GM23338 (cell line): Measurements from ENCODE around the gene GGN.

Experiments used
- CREB1 ChIP-seq: fragments of 250-450 bp; sonication (Bioruptor Pico); IDR thresholded peaks from 2 replicates; pipeline ENCODE4 v1.5.0; 2020; ENCODE audit warnings: low read depth, mild to moderate bottlenecking, moderate library complexity
- ETS1 ChIP-seq: IDR thresholded peaks from 2 replicates; pipeline ENCODE4 v1.6.1; 2016; ENCODE audit warnings: antibody characterized with exemption
- EZH2 ChIP-seq: fragments of 200-600 bp; sonication (generic); IDR thresholded peaks from one replicate; pipeline ENCODE4 v1.8.0; 2017; ENCODE audit warnings: antibody characterized with exemption, mild to moderate bottlenecking, low read depth; ENCODE audit not compliant: unreplicated experiment
- EZH2phosphoT487 ChIP-seq: fragments of 200-600 bp; sonication (generic); IDR thresholded peaks from one replicate; pipeline ENCODE4 v1.8.1; 2018; ENCODE audit warnings: antibody characterized with exemption; ENCODE audit not compliant: unreplicated experiment
- JUNB ChIP-seq: IDR thresholded peaks from one replicate; pipeline ENCODE4 v1.6.1; 2016; ENCODE audit warnings: antibody characterized with exemption; ENCODE audit not compliant: unreplicated experiment
- NANOG ChIP-seq: IDR thresholded peaks from 2 replicates; pipeline ENCODE4 v1.6.1; 2016; ENCODE audit warnings: antibody characterized with exemption, borderline replicate concordance
- POLR2AphosphoS5 ChIP-seq: IDR thresholded peaks from 2 replicates; pipeline ENCODE4 v1.6.1; 2016; ENCODE audit warnings: antibody characterized with exemption, low read depth
- REST ChIP-seq: IDR thresholded peaks from one replicate; pipeline ENCODE4 v1.6.1; 2018; ENCODE audit warnings: antibody characterized with exemption; ENCODE audit not compliant: unreplicated experiment
- ZNF331 ChIP-seq: fragments of 250-450 bp; sonication (Bioruptor Pico); IDR thresholded peaks from 2 replicates; pipeline ENCODE4 v1.5.0; 2020; ENCODE audit warnings: low read depth, mild to moderate bottlenecking, moderate library complexity
- TF ChIP-seq, protein P1 (sequence below), 2 experiments: fragments of 200-600 bp in 1 of 2; sonication (generic) in 1 of 2; conservative IDR thresholded peaks; 2 replicates each; pipeline versions ENCODE4 v1.5.1 to v1.6.1; 2016 to 2017; ENCODE audit warnings: antibody characterized with exemption in 2 of 2, low read depth in 2 of 2, mild to moderate bottlenecking in 2 of 2, moderate library complexity in 1 of 2

- TF ChIP-seq EZH2 (no peak), ETS1 (no peak), CREB1 (no peak), POLR2AphosphoS5 (no peak), EZH2phosphoT487 (no peak), REST (no peak), ZNF331 (CRISPR knock-in tag) (no peak), JUNB (no peak), NANOG (no peak)
- TF ChIP-seq, protein P1, sequence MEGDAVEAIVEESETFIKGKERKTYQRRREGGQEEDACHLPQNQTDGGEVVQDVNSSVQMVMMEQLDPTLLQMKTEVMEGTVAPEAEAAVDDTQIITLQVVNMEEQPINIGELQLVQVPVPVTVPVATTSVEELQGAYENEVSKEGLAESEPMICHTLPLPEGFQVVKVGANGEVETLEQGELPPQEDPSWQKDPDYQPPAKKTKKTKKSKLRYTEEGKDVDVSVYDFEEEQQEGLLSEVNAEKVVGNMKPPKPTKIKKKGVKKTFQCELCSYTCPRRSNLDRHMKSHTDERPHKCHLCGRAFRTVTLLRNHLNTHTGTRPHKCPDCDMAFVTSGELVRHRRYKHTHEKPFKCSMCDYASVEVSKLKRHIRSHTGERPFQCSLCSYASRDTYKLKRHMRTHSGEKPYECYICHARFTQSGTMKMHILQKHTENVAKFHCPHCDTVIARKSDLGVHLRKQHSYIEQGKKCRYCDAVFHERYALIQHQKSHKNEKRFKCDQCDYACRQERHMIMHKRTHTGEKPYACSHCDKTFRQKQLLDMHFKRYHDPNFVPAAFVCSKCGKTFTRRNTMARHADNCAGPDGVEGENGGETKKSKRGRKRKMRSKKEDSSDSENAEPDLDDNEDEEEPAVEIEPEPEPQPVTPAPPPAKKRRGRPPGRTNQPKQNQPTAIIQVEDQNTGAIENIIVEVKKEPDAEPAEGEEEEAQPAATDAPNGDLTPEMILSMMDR (conservative IDR thresholded peaks at IDR 0.05; ENCODE audit: low read depth in 2 of 2), result no peak
Observed at GRCh38 chr19:38424272-38424671, 36.4 kb upstream of the GGN start.
